Psoas muscle (tissue), 8 donors: Measurements from ENCODE around the gene ALDH1A3. TPM values are rescaled to one million over a fixed set of nuclear protein-coding genes. Genes with fewer than 3 reads are reported as not detected.

Experiments
- ATAC-seq, 4 donors: fragments of 200-7000 bp; cut with Tn5 transposase; one replicate each; pipeline ENCODE4 v1.9.1; 2020; ENCODE audit warnings: moderate library complexity in 3 of 4, mild to moderate bottlenecking in 2 of 4
- DNase-seq, 2 donors: peaks; one replicate each; pipeline ENCODE4 v3.0.0-alpha.2; 2020
- H3K27ac ChIP-seq: fragments of 200-600 bp; one replicate; pipeline ENCODE4 v1.8.0; 2022
- H3K27me3 ChIP-seq, 3 donors: fragments of 200-600 bp in 1 of 3; one replicate each; pipeline versions ENCODE4 v1.6.1 to v1.8.0; 2013 to 2022; ENCODE audit warnings: low read length in 2 of 3, mild to moderate bottlenecking in 2 of 3, moderate library complexity in 1 of 3; ENCODE audit not compliant: insufficient read depth in 3 of 3
- H3K36me3 ChIP-seq, 2 donors: fragments of 200-600 bp in 1 of 2; one replicate each; pipeline versions ENCODE4 v1.6.1 to v1.8.0; 2013 to 2022; ENCODE audit warnings: low read depth in 1 of 2, mild to moderate bottlenecking in 1 of 2, moderate library complexity in 1 of 2; ENCODE audit not compliant: insufficient read depth in 1 of 2
- H3K4me1 ChIP-seq: fragments of 200-600 bp; one replicate; pipeline ENCODE4 v1.8.0; 2022
- H3K4me3 ChIP-seq: fragments of 200-600 bp; one replicate; pipeline ENCODE4 v1.8.0; 2022; ENCODE audit warnings: mild to moderate bottlenecking
- H3K9me3 ChIP-seq: fragments of 200-600 bp; one replicate; pipeline ENCODE4 v1.8.0; 2022
- WGBS, 3 donors: extraction: QIAGEN DNeasy Blood & Tissue Kit; methylation state at CpG; one replicate each; pipeline versions ENCODE4 v1.1.6 to v1.1.7; 2013; 5-methylcytosine and 5-hydroxymethylcytosine counted together
- intact Hi-C, 2 donors: fragments of 100-400 bp; cut with DNase I; formaldehyde crosslinking; loops; one replicate each; pipeline versions ENCODE4 v1.11.0 to v1.14.2; 2022
- polyA plus RNA-seq, 3 donors: library from polyadenylated mRNA; stranded (reverse); fragments of 200-250 nt; gene quantifications; one replicate each; pipeline ENCODE4 v1.2.3, GENCODE V29; 2013
- total RNA-seq, 4 donors: library from RNA; stranded (reverse); fragmentation: NEBNext Ultra II Directional in 2 of 4; extraction: Animal tissue kit (Norgen Biotek cat#: 25700) in 2 of 4; gene quantifications; one replicate each; pipeline versions ENCODE4 v1.2.1 to v1.2.4, GENCODE V29; 2021 to 2023
- TF ChIP-seq, protein P1 (sequence below): fragments of 200-600 bp; IDR thresholded peaks from one replicate; pipeline ENCODE4 v1.8.0; 2022; ENCODE audit warnings: antibody characterized with exemption
- donor health status: healthy with polysubstance abuse.
- donor health status: DM: no; HTN: no; CAD: no; lungs with moderate emphysema.
- donor health status: Bipolar disorder and iron deficiency.
- donor health status: healthy.
- donor health status: DM: yes; HTN: yes; CAD: no.
- donor health status: DM: no; HTN: no; CAD: no.
- donor health status: DM: no; HTN: no; CAD: no.
- donor health status: DM: yes; HTN: yes; CAD: no.

ALDH1A3 gene
- total and polyA plus RNA-seq, 7 donors: 7.3 to 51.6 (median 11.9) TPM

DNA sequence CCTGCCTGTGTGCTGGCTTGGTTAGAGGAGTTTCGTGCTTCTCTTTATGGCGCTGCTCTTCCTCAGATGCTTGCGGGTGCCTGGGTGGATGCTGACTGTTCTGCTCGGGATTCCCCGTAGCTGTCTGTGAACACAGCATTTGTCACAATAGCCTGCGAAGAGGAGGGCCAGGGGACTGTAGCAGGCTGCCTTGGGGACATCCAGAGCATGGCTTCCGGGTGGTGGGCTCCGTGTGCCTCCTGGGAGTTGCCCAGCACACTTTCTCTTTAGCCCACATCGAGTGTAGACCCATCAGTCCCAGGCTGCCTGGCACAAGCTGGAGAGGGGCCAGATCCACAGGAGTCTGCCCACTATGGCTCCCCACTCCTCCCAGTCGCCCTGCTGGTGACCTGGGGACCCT, 61.9 kb downstream of the ALDH1A3 start:
- intact Hi-C loops: no loop called here
- whole genome bisulfite sequencing, 3 donors: 75 to 76% (median 76%) methylated on average over 10 of the region's 10 CpGs
- Histone ChIP-seq H3K9me3 (no peaks in the 10 kb centered on the region), H3K36me3 (no peaks in the 10 kb centered on the region), H3K4me3 (no peak overlapping the region), H3K4me1 (no peaks in the 10 kb centered on the region), H3K27ac (no peak overlapping the region), H3K27me3 (no peaks in the 10 kb centered on the region)
- DNase-seq (no peak), ATAC-seq (no peak)
- TF ChIP-seq, protein P1, sequence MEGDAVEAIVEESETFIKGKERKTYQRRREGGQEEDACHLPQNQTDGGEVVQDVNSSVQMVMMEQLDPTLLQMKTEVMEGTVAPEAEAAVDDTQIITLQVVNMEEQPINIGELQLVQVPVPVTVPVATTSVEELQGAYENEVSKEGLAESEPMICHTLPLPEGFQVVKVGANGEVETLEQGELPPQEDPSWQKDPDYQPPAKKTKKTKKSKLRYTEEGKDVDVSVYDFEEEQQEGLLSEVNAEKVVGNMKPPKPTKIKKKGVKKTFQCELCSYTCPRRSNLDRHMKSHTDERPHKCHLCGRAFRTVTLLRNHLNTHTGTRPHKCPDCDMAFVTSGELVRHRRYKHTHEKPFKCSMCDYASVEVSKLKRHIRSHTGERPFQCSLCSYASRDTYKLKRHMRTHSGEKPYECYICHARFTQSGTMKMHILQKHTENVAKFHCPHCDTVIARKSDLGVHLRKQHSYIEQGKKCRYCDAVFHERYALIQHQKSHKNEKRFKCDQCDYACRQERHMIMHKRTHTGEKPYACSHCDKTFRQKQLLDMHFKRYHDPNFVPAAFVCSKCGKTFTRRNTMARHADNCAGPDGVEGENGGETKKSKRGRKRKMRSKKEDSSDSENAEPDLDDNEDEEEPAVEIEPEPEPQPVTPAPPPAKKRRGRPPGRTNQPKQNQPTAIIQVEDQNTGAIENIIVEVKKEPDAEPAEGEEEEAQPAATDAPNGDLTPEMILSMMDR: no peak

DNA sequence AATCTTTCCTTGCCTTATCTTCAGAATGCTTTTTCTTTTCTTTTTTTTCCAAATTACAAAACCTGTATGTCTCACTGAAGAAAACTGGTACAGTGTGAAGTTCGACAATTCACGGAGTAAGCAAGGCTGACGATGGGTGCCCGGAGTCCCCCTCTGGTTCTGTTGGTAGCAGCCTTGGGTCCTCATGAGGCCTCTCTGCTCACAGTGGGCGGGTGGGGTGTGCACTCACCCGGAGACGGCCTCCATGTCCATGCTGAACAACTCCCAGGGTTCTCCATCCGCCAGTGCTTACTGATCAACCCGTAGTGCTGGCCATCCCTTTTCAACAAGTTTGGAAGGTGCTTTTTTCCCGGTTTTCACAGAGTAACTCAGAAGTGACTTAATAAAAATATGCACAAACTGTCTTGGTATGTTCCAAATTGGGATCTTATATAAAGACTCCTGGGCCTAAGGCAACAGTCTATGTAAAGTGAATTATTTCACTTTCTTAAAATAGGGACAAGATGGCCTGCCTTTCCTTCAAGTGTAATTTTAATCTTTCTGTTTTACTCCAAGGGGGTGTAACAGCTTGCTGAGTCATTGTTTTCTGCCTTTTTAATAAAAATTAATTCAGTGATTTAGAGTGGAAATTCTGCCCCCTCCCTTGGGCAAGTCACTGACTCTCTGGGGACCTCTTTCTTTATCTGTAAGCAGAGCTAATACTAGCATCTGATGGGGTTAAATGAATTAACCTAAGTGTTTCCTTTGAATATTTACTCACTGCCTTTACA, 63.2 kb downstream of the ALDH1A3 start:
- TF ChIP-seq, protein P1: no peak
- 87 to 91% (median 89%) methylated on average over 10 of the region's 10 CpGs for WGBS, 3 donors
- ATAC-seq (no peak), DNase-seq (no peak)
- no peak overlapping the region for H3K27ac ChIP-seq
- no peak overlapping the region for H3K4me3 ChIP-seq
- H3K9me3 ChIP-seq: no peaks in the 10 kb centered on the region
- H3K36me3 ChIP-seq: no peaks in the 10 kb centered on the region
- intact Hi-C loops: no loop called here
- no peaks in the 10 kb centered on the region for H3K4me1 ChIP-seq
- no peaks in the 10 kb centered on the region for H3K27me3 ChIP-seq

DNA sequence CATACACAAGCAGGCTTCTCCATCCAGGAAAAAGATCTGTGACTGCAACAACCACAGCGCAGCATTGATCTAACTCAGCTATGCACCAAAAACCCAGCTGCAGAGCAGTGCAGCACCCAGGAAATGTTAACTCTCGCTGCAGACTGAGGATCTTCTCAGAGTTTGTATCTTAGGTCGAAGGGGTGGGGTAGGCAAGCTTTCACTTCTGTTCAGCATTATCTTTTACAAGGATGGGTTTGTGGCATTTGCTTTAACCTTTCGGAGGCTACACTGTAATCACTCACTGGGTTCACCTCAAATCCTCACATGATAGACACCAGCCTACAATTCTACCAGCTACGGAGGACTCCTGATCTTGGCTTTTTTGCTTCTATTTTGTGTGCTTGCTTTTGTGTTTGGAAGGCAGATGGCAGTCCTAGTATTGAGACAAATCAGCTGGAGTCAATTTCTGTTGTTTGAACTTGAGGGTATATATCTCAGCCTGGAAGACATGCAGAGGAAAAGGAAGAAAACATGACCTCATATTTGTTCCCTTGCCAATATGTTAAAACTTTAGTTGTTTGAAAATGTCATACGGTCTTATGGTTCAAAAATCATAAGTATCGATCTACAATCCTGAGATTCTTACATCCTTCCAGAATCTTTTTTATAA, 64.7 kb downstream of the ALDH1A3 start:
- 74 to 83% (median 82%) methylated on average over 7 of the region's 7 CpGs for WGBS, 3 donors
- no peak for DNase-seq
- Histone ChIP-seq H3K27me3 (no peaks in the 10 kb centered on the region), H3K36me3 (no peaks in the 10 kb centered on the region), H3K4me1 (no peaks in the 10 kb centered on the region), H3K9me3 (no peaks in the 10 kb centered on the region), H3K4me3 (no peak overlapping the region), H3K27ac (no peak overlapping the region)
- ATAC-seq: no peak
- TF ChIP-seq, protein P1: no peak
- intact Hi-C loops: no loop called here

DNA sequence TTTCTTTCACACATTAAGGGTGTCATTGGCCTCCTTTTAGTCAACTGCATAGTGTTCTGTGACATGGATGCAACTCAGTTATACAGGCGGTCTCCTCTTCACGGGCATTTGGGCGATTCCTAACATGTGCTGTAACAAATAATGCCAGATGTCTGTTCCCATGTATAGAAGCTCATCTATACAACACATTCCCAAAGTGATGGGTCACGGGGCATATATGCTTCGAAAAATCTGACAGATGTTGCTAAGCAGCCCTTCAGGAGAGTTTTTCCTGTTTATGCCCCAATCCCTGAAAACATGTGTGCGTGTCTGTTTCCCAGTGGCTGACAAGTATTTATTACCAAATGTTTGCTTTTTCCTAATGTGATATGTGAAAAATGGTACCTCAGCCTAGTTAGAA, 65.4 kb downstream of the ALDH1A3 start:
- Histone ChIP-seq H3K4me3 (no peak overlapping the region), H3K9me3 (no peaks in the 10 kb centered on the region), H3K27me3 (no peaks in the 10 kb centered on the region), H3K36me3 (no peaks in the 10 kb centered on the region), H3K27ac (no peak overlapping the region), H3K4me1 (no peaks in the 10 kb centered on the region)
- TF ChIP-seq, protein P1: no peak
- ATAC-seq (no peak), DNase-seq (no peak)
- intact Hi-C loops: no loop called here
- WGBS, 3 donors: 74 to 79% (median 77%) methylated on average over 6 of the region's 6 CpGs
